CD8-positive, alpha-beta memory T cell (primary cell): Measurements from ENCODE around the gene ADGRG1. TPM values are rescaled to one million over a fixed set of nuclear protein-coding genes. Genes with fewer than 3 reads are reported as not detected.

Experiments used
- CTCF ChIA-PET: fragments of 350-600 bp; sonication (Branson Sonifier 250); formaldehyde crosslinking; loops from one replicate; lab custom pipeline; 2021; ENCODE audit warnings: antibody characterized with exemption; lab: Charles Lee
- POLR2A ChIA-PET: fragments of 350-600 bp; sonication (Branson Sonifier 250); formaldehyde crosslinking; loops from one replicate; lab custom pipeline; 2021; ENCODE audit warnings: antibody characterized with exemption; lab: Charles Lee
- DNase-seq, 5 donors: peaks; one replicate each; pipeline versions ENCODE4 v3.0.0 to v3.0.0-alpha.2; 2020 to 2022; ENCODE audit warnings: mixed read lengths in 1 of 5
- H3K27ac ChIP-seq: one replicate; pipeline ENCODE4 v1.7.0; 2013; ENCODE audit warnings: low read depth, mild to moderate bottlenecking, low read length, moderate library complexity
- H3K27me3 ChIP-seq: 2 replicates; pipeline ENCODE4 v1.7.0; 2013; ENCODE audit warnings: low read length, mild to moderate bottlenecking; ENCODE audit not compliant: insufficient read depth, poor library complexity, severe bottlenecking
- H3K36me3 ChIP-seq: 2 replicates; pipeline ENCODE4 v1.7.0; 2013; ENCODE audit warnings: mild to moderate bottlenecking, low read length, moderate library complexity; ENCODE audit not compliant: insufficient read depth
- H3K4me1 ChIP-seq: 2 replicates; pipeline ENCODE4 v1.7.0; 2013; ENCODE audit warnings: mild to moderate bottlenecking, low read length, moderate library complexity; ENCODE audit not compliant: insufficient read depth
- H3K4me3 ChIP-seq: 2 replicates; pipeline ENCODE4 v1.7.0; 2013; ENCODE audit warnings: mild to moderate bottlenecking, low read length
- H3K9me3 ChIP-seq: 2 replicates; pipeline ENCODE4 v1.7.0; 2013; ENCODE audit warnings: mild to moderate bottlenecking, low read length
- H3K27ac Mint-ChIP-seq, 8 donors: one replicate each; pipeline ENCODE4 v1.8.0; 2020 to 2021; ENCODE audit warnings: mixed read lengths in 8 of 8, mild to moderate bottlenecking in 6 of 8, inconsistent platforms in 3 of 8, moderate library complexity in 3 of 8
- H3K27me3 Mint-ChIP-seq, 2 donors: one replicate each; pipeline ENCODE4 v1.8.0; 2020 to 2021; ENCODE audit warnings: mixed read lengths in 2 of 2, mild to moderate bottlenecking in 1 of 2, moderate library complexity in 1 of 2
- H3K36me3 Mint-ChIP-seq, 3 donors: one replicate each; pipeline ENCODE4 v1.8.0; 2020 to 2021; ENCODE audit warnings: mixed read lengths in 3 of 3, inconsistent platforms in 1 of 3, mild to moderate bottlenecking in 1 of 3
- H3K4me1 Mint-ChIP-seq, 3 donors: one replicate each; pipeline ENCODE4 v1.8.0; 2020 to 2021; ENCODE audit warnings: mixed read lengths in 3 of 3, inconsistent platforms in 1 of 3, mild to moderate bottlenecking in 1 of 3
- H3K4me3 Mint-ChIP-seq, 7 donors: one replicate each; pipeline ENCODE4 v1.8.0; 2020 to 2021; ENCODE audit warnings: mixed read lengths in 7 of 7, mild to moderate bottlenecking in 6 of 7, moderate library complexity in 4 of 7, inconsistent platforms in 2 of 7
- H3K9me3 Mint-ChIP-seq, 5 donors: one replicate each; pipeline ENCODE4 v1.8.0; 2020 to 2022; ENCODE audit warnings: mixed read lengths in 5 of 5, mild to moderate bottlenecking in 3 of 5, moderate library complexity in 2 of 5, inconsistent platforms in 1 of 5
- polyA plus RNA-seq: library from polyadenylated mRNA; unstranded; fragments of 300-500 nt; fragmentation: Illumina TruSeq; gene quantifications from one replicate; pipeline ENCODE4 v1.2.3, GENCODE V29; 2021
- total RNA-seq, 2 experiments: library from RNA; stranded (reverse); gene quantifications; one replicate each; pipeline ENCODE4 v1.2.3, GENCODE V29; 2021

The ADGRG1 gene
- total and polyA plus RNA-seq, 3 experiments from 2014 or later: 25.8 to 51.9 (median 29.8) TPM

GRCh38 chr16:57700781-57701551 is 72.5 kb downstream of the ADGRG1 start:
- CTCF ChIA-PET: interaction anchor here (0.7 kb wide), 1 partner anchor 221 kb away, joined by 3 read pairs; no protein-coding TSS in a partner anchor
- no peaks in the 10 kb centered on the region for H3K36me3 Mint-ChIP-seq
- H3K4me3 Mint-ChIP-seq: no peak overlapping the region
- Histone ChIP-seq H3K27me3 (no peaks in the 10 kb centered on the region), H3K4me1 (no peaks in the 10 kb centered on the region), H3K27ac (peak overlapping the region; percentile 51), H3K36me3 (no peaks in the 10 kb centered on the region), H3K4me3 (no peak overlapping the region), H3K9me3 (no peaks in the 10 kb centered on the region)
- H3K27ac Mint-ChIP-seq: peak overlapping the region in 1 of 8 donors; percentile 76
- no peaks in the 10 kb centered on the region for H3K4me1 Mint-ChIP-seq
- no peaks in the 10 kb centered on the region for H3K27me3 Mint-ChIP-seq
- POLR2A ChIA-PET: no interaction called here
- H3K9me3 Mint-ChIP-seq: no peaks in the 10 kb centered on the region
- no peak for DNase-seq

- H3K4me1 Mint-ChIP-seq: no peaks in the 10 kb centered on the region
- ChIA-PET CTCF (no interaction called here), POLR2A (no interaction called here)
- Histone ChIP-seq H3K36me3 (no peaks in the 10 kb centered on the region), H3K9me3 (no peaks in the 10 kb centered on the region), H3K4me1 (no peaks in the 10 kb centered on the region), H3K4me3 (no peak overlapping the region), H3K27me3 (no peaks in the 10 kb centered on the region), H3K27ac (no peak overlapping the region)
- H3K36me3 Mint-ChIP-seq: no peaks in the 10 kb centered on the region
- H3K27me3 Mint-ChIP-seq: peaks cover 1 to 3% of the 10 kb centered on the region in 2 donors
- H3K27ac Mint-ChIP-seq: peak overlapping the region in 1 of 8 donors; percentile 55
- no peak overlapping the region for H3K4me3 Mint-ChIP-seq
- DNase-seq: no peak
- H3K9me3 Mint-ChIP-seq: no peaks in the 10 kb centered on the region
These were observed 73.4 kb downstream of the ADGRG1 start for GRCh38 chr16:57701759-57702371.

GRCh38 chr16:57703416-57704010 is 75.1 kb downstream of the ADGRG1 start:
- Histone ChIP-seq H3K27ac (no peak overlapping the region), H3K36me3 (no peaks in the 10 kb centered on the region), H3K4me3 (no peak overlapping the region), H3K9me3 (no peaks in the 10 kb centered on the region), H3K4me1 (no peaks in the 10 kb centered on the region), H3K27me3 (no peaks in the 10 kb centered on the region)
- no peak for DNase-seq
- H3K27me3 Mint-ChIP-seq: peaks cover 1 to 18% of the 10 kb centered on the region in 2 donors
- H3K27ac Mint-ChIP-seq: no peak overlapping the region
- H3K9me3 Mint-ChIP-seq: no peaks in the 10 kb centered on the region
- no peaks in the 10 kb centered on the region for H3K36me3 Mint-ChIP-seq
- POLR2A ChIA-PET: no interaction called here
- no peaks in the 10 kb centered on the region for H3K4me1 Mint-ChIP-seq
- H3K4me3 Mint-ChIP-seq: no peak overlapping the region
- CTCF ChIA-PET: no interaction called here

- no peak overlapping the region for H3K27ac ChIP-seq
- Mint-ChIP-seq H3K27me3 (peaks cover 1 to 19% of the 10 kb centered on the region in 2 donors), H3K36me3 (no peaks in the 10 kb centered on the region), H3K4me3 (no peak overlapping the region), H3K27ac (no peak overlapping the region), H3K9me3 (no peaks in the 10 kb centered on the region), H3K4me1 (no peaks in the 10 kb centered on the region)
- no peaks in the 10 kb centered on the region for H3K36me3 ChIP-seq
- H3K4me1 ChIP-seq: no peaks in the 10 kb centered on the region
- DNase-seq: no peak
- H3K4me3 ChIP-seq: no peak overlapping the region
- POLR2A ChIA-PET: no interaction called here
- no peaks in the 10 kb centered on the region for H3K9me3 ChIP-seq
- no peaks in the 10 kb centered on the region for H3K27me3 ChIP-seq
- CTCF ChIA-PET: no interaction called here
These were observed 75.8 kb downstream of the ADGRG1 start for GRCh38 chr16:57704011-57704904.

- Mint-ChIP-seq H3K27me3 (peaks cover 1 to 20% of the 10 kb centered on the region in 2 donors), H3K36me3 (no peaks in the 10 kb centered on the region), H3K4me1 (no peaks in the 10 kb centered on the region), H3K4me3 (no peak overlapping the region), H3K9me3 (no peaks in the 10 kb centered on the region), H3K27ac (no peak overlapping the region)
- H3K27ac ChIP-seq: no peak overlapping the region
- H3K36me3 ChIP-seq: no peaks in the 10 kb centered on the region
- H3K9me3 ChIP-seq: no peaks in the 10 kb centered on the region
- H3K4me1 ChIP-seq: no peaks in the 10 kb centered on the region
- H3K4me3 ChIP-seq: no peak overlapping the region
- DNase-seq: no peak
- CTCF ChIA-PET: no interaction called here
- POLR2A ChIA-PET: no interaction called here
- no peaks in the 10 kb centered on the region for H3K27me3 ChIP-seq
These were observed 76.7 kb downstream of the ADGRG1 start for GRCh38 chr16:57704905-57705852.

GRCh38 chr16:57706717-57707116 is 78.3 kb downstream of the ADGRG1 start:
- no peaks in the 10 kb centered on the region for H3K9me3 ChIP-seq
- H3K9me3 Mint-ChIP-seq: no peaks in the 10 kb centered on the region
- no peak overlapping the region for H3K27ac Mint-ChIP-seq
- H3K4me3 Mint-ChIP-seq: no peak overlapping the region
- H3K27me3 ChIP-seq: no peaks in the 10 kb centered on the region
- ChIA-PET POLR2A (no interaction called here), CTCF (no interaction called here)
- DNase-seq: no peak
- H3K27ac ChIP-seq: no peak overlapping the region
- H3K4me1 ChIP-seq: no peaks in the 10 kb centered on the region
- H3K36me3 Mint-ChIP-seq: no peaks in the 10 kb centered on the region
- no peak overlapping the region for H3K4me3 ChIP-seq
- peaks cover 5 to 24% of the 10 kb centered on the region in 2 donors for H3K27me3 Mint-ChIP-seq
- no peaks in the 10 kb centered on the region for H3K4me1 Mint-ChIP-seq
- H3K36me3 ChIP-seq: no peaks in the 10 kb centered on the region

- Histone ChIP-seq H3K27me3 (no peaks in the 10 kb centered on the region), H3K4me1 (no peaks in the 10 kb centered on the region), H3K36me3 (no peaks in the 10 kb centered on the region), H3K27ac (no peak overlapping the region), H3K9me3 (no peaks in the 10 kb centered on the region), H3K4me3 (no peak overlapping the region)
- ChIA-PET POLR2A (no interaction called here), CTCF (no interaction called here)
- Mint-ChIP-seq H3K4me1 (no peaks in the 10 kb centered on the region), H3K27me3 (peaks cover 5 to 24% of the 10 kb centered on the region in 2 donors), H3K4me3 (peak overlapping the region in 1 of 7 donors; percentile 36), H3K27ac (no peak overlapping the region), H3K36me3 (no peaks in the 10 kb centered on the region), H3K9me3 (no peaks in the 10 kb centered on the region)
- no peak for DNase-seq
These were observed 78.9 kb downstream of the ADGRG1 start for GRCh38 chr16:57707331-57707730.
